ENCODE data around the gene PDPN.

- TF ChIP-seq POLR2AphosphoS5 (IDR thresholded peaks at IDR 0.05; ENCODE audit: low read depth, low read length) (no peak), TAF1 (IDR thresholded peaks at IDR 0.05; ENCODE audit: borderline replicate concordance, insufficient read depth, low read length) (no peak), SIN3A (IDR thresholded peaks at IDR 0.05; ENCODE audit: borderline replicate concordance, insufficient read depth, low read length) (no peak), FOXP2 (optimal IDR thresholded peaks at IDR 0.05; ENCODE audit: borderline replicate concordance, extremely low read depth, extremely low read length, insufficient read depth) (no peak)
- TF ChIP-seq, protein P1, sequence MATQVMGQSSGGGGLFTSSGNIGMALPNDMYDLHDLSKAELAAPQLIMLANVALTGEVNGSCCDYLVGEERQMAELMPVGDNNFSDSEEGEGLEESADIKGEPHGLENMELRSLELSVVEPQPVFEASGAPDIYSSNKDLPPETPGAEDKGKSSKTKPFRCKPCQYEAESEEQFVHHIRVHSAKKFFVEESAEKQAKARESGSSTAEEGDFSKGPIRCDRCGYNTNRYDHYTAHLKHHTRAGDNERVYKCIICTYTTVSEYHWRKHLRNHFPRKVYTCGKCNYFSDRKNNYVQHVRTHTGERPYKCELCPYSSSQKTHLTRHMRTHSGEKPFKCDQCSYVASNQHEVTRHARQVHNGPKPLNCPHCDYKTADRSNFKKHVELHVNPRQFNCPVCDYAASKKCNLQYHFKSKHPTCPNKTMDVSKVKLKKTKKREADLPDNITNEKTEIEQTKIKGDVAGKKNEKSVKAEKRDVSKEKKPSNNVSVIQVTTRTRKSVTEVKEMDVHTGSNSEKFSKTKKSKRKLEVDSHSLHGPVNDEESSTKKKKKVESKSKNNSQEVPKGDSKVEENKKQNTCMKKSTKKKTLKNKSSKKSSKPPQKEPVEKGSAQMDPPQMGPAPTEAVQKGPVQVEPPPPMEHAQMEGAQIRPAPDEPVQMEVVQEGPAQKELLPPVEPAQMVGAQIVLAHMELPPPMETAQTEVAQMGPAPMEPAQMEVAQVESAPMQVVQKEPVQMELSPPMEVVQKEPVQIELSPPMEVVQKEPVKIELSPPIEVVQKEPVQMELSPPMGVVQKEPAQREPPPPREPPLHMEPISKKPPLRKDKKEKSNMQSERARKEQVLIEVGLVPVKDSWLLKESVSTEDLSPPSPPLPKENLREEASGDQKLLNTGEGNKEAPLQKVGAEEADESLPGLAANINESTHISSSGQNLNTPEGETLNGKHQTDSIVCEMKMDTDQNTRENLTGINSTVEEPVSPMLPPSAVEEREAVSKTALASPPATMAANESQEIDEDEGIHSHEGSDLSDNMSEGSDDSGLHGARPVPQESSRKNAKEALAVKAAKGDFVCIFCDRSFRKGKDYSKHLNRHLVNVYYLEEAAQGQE (IDR thresholded peaks at IDR 0.05; ENCODE audit: insufficient read depth in 1 of 2, low read depth in 2 of 2, low read length in 2 of 2) = no peak
These were observed 754 bp upstream of the PDPN start for GRCh38 chr1:13582713-13583443.
